OCI-LY7 (cell line): ENCODE measurements around the gene MBTPS1. TPM values are rescaled to one million over a fixed set of nuclear protein-coding genes. Genes with fewer than 3 reads are reported as not detected.

Source experiments
- BruUV-seq: library from RNA; stranded (reverse); fragments of 400-500 nt; replicated peaks from 2 replicates; lab custom pipeline; 2021; lab: Mats Ljungman, UMichigan
- CTCF ChIA-PET: fragments of 300-600 bp; sonication (Branson Sonifier 250); formaldehyde crosslinking; loops from one replicate; lab custom pipeline; 2022; ENCODE audit warnings: antibody characterized with exemption; ENCODE audit not compliant: unreplicated experiment; lab: Charles Lee
- POLR2A ChIA-PET: fragments of 300-600 bp; sonication (Branson Sonifier 250); formaldehyde crosslinking; loops from one replicate; lab custom pipeline; 2022; ENCODE audit warnings: antibody characterized with exemption; lab: Charles Lee
- DNase-seq: peaks from one replicate; pipeline ENCODE4 v3.0.0-alpha.2; 2015; ENCODE audit warnings: low spot score
- H2AFZ ChIP-seq: fragments of 200-600 bp; sonication (generic), shearing (Covaris generic); 2 replicates; pipeline ENCODE4 v1.6.1; 2014; ENCODE audit warnings: mild to moderate bottlenecking, antibody characterized with exemption, low read length, moderate library complexity
- H3K27ac ChIP-seq: fragments of 200-600 bp; sonication (generic); 2 replicates; pipeline ENCODE4 v1.5.1; 2014; ENCODE audit warnings: mixed run types, low read depth, mild to moderate bottlenecking, moderate library complexity, low read length, inconsistent platforms; ENCODE audit not compliant: poor library complexity, severe bottlenecking
- H3K36me3 ChIP-seq: fragments of 200-600 bp; sonication (generic); 2 replicates; pipeline ENCODE4 v1.6.1; 2014; ENCODE audit warnings: mild to moderate bottlenecking, antibody characterized with exemption, low read length, moderate library complexity, mixed read lengths; ENCODE audit not compliant: insufficient read depth
- H3K4me1 ChIP-seq: fragments of 200-600 bp; sonication (generic); 2 replicates; pipeline ENCODE4 v1.5.1; 2014; ENCODE audit warnings: mild to moderate bottlenecking, low read length; ENCODE audit not compliant: insufficient read depth, poor library complexity, severe bottlenecking
- H3K4me2 ChIP-seq: fragments of 200-600 bp; sonication (generic); 2 replicates; pipeline ENCODE4 v1.6.1; 2014; ENCODE audit warnings: mild to moderate bottlenecking, low read length
- H3K4me3 ChIP-seq: fragments of 200-600 bp; sonication (generic); 2 replicates; pipeline ENCODE4 v1.5.1; 2014; ENCODE audit warnings: mild to moderate bottlenecking, low read depth, low read length; ENCODE audit not compliant: poor library complexity, severe bottlenecking
- H3K79me2 ChIP-seq: fragments of 200-600 bp; sonication (generic); 2 replicates; pipeline ENCODE4 v1.6.1; 2016; ENCODE audit warnings: low read depth, mild to moderate bottlenecking, low read length, moderate library complexity, mixed read lengths; ENCODE audit not compliant: insufficient read depth
- H3K9me2 ChIP-seq: fragments of 200-600 bp; sonication (generic); 2 replicates; pipeline ENCODE4 v1.6.1; 2016; ENCODE audit warnings: mild to moderate bottlenecking, low read length, mixed read lengths; ENCODE audit not compliant: insufficient read depth
- H3K9me3 ChIP-seq: fragments of 200-600 bp; sonication (generic); 2 replicates; pipeline ENCODE4 v1.6.1; 2014; ENCODE audit warnings: mild to moderate bottlenecking, mixed run types, low read length, mixed read lengths
- H4K20me1 ChIP-seq: fragments of 200-600 bp; sonication (generic); 2 replicates; pipeline ENCODE4 v1.6.1; 2014; ENCODE audit warnings: mild to moderate bottlenecking, antibody characterized with exemption, low read length, moderate library complexity, mixed read lengths; ENCODE audit not compliant: insufficient read depth
- CTCF ChIP-seq: fragments of 200-600 bp; sonication (generic); conservative IDR thresholded peaks from 2 replicates; pipeline ENCODE4 v1.5.1; 2014; ENCODE audit warnings: mild to moderate bottlenecking, antibody characterized with exemption, low read length, moderate library complexity, mixed read lengths
- EZH2phosphoT487 ChIP-seq: fragments of 200-600 bp; sonication (generic); IDR thresholded peaks from 2 replicates; pipeline ENCODE4 v1.6.1; 2018; ENCODE audit warnings: low read depth, borderline replicate concordance, mild to moderate bottlenecking, mixed run types, antibody characterized with exemption, low read length, moderate library complexity, mixed read lengths
- intact Hi-C: fragments of 100-400 bp; cut with micrococcal nuclease; formaldehyde crosslinking; loops from one replicate; pipeline ENCODE4 v1.10.0; 2022; ENCODE audit not compliant: unreplicated experiment
- total RNA-seq, 2 experiments: library from RNA; depleted of rRNA in 1 of 2; stranded (reverse); fragments of >200 nt in 1 of 2; shearing (Covaris generic) in 1 of 2; gene quantifications; 2 replicates each; pipeline ENCODE4 v1.2.3, GENCODE V29; 2014 to 2022

The MBTPS1 gene
- total RNA-seq, 2 experiments from 2014 or later: 49.6 to 65.2 TPM

- no peak for TF ChIP-seq CTCF
- no peak for TF ChIP-seq EZH2phosphoT487
- intact Hi-C loops: no loop called here
- H3K4me1 ChIP-seq: no peaks in the 10 kb centered on the region
- no peaks in the 10 kb centered on the region for H4K20me1 ChIP-seq
- no TSS peak for BruUV-seq
- H3K4me2 ChIP-seq: no peak overlapping the region
- H3K36me3 ChIP-seq: peaks cover 57% of the 10 kb centered on the region
- CTCF ChIA-PET: no interaction called here
- H3K9me2 ChIP-seq: no peaks in the 10 kb centered on the region
- DNase-seq: no peak
- no peaks in the 10 kb centered on the region for H3K9me3 ChIP-seq
- H2AFZ ChIP-seq: no peak overlapping the region
- H3K27ac ChIP-seq: no peak overlapping the region
- no peaks in the 10 kb centered on the region for H3K79me2 ChIP-seq
- POLR2A ChIA-PET: interaction anchor here (0.5 to 0.6 kb wide), 2 partner anchors 35 to 40 kb away, joined by 3 read pairs; no protein-coding TSS in a partner anchor
- H3K4me3 ChIP-seq: no peak overlapping the region
Observed at GRCh38 chr16:84053237-84053636, 63.5 kb downstream of the MBTPS1 start.

- ChIA-PET POLR2A (interaction anchor here (1.1 kb wide), 1 partner anchor 16 kb away, joined by 3 read pairs; no protein-coding TSS in a partner anchor), CTCF (interaction anchor here (1.1 kb wide), 1 partner anchor 38 kb away, joined by 3 read pairs; no protein-coding TSS in a partner anchor)
- H3K36me3 ChIP-seq: peaks cover 48% of the 10 kb centered on the region
- H3K9me3 ChIP-seq: no peaks in the 10 kb centered on the region
- H3K79me2 ChIP-seq: no peaks in the 10 kb centered on the region
- DNase-seq: no peak
- H3K27ac ChIP-seq: no peak overlapping the region
- intact Hi-C loops: no loop called here
- H2AFZ ChIP-seq: no peak overlapping the region
- no peak overlapping the region for H3K4me2 ChIP-seq
- no peaks in the 10 kb centered on the region for H3K9me2 ChIP-seq
- no peak overlapping the region for H3K4me3 ChIP-seq
- no peaks in the 10 kb centered on the region for H3K4me1 ChIP-seq
- no TSS peak for BruUV-seq
- TF ChIP-seq CTCF (no peak), EZH2phosphoT487 (no peak)
- H4K20me1 ChIP-seq: no peaks in the 10 kb centered on the region
Observed at GRCh38 chr16:84052071-84052622, 64.6 kb downstream of the MBTPS1 start.

- TF ChIP-seq CTCF: no peak
- no peak for TF ChIP-seq EZH2phosphoT487
- Histone ChIP-seq H4K20me1 (no peaks in the 10 kb centered on the region), H2AFZ (no peak overlapping the region), H3K36me3 (peaks cover 34% of the 10 kb centered on the region), H3K4me1 (no peaks in the 10 kb centered on the region), H3K9me2 (no peaks in the 10 kb centered on the region), H3K27ac (no peak overlapping the region), H3K4me2 (no peak overlapping the region), H3K9me3 (no peaks in the 10 kb centered on the region), H3K79me2 (no peaks in the 10 kb centered on the region), H3K4me3 (no peak overlapping the region)
- ChIA-PET POLR2A (no interaction called here), CTCF (no interaction called here)
- intact Hi-C loops: no loop called here
- no TSS peak for BruUV-seq
- DNase-seq: no peak
Observed at GRCh38 chr16:84050316-84050715, 66.4 kb downstream of the MBTPS1 start.
